ENCODE measurements around the gene PLP2.

DNA sequence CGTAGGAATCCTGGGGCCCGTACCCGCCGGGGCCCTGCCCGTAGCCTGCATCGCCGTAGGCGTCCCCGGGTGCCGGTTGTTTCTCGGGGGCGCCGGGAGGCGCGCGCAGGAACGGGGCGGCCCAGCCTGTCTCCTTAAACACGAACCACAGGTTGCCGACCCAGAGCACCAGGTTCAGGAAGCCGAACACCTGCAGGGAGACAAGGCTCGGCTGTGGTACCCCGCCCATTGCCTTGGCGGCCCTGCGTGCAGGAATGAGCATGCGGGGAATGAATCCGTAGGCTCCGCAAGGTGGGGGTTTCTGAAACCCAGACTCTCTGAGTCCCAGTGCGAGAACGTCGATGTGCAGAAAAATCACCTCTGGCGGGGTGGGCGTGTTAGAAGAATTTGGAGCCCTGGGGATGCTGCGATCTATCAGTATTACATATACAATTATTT, 19.9 kb downstream of the PLP2 start:
- TF ChIP-seq, protein P1, sequence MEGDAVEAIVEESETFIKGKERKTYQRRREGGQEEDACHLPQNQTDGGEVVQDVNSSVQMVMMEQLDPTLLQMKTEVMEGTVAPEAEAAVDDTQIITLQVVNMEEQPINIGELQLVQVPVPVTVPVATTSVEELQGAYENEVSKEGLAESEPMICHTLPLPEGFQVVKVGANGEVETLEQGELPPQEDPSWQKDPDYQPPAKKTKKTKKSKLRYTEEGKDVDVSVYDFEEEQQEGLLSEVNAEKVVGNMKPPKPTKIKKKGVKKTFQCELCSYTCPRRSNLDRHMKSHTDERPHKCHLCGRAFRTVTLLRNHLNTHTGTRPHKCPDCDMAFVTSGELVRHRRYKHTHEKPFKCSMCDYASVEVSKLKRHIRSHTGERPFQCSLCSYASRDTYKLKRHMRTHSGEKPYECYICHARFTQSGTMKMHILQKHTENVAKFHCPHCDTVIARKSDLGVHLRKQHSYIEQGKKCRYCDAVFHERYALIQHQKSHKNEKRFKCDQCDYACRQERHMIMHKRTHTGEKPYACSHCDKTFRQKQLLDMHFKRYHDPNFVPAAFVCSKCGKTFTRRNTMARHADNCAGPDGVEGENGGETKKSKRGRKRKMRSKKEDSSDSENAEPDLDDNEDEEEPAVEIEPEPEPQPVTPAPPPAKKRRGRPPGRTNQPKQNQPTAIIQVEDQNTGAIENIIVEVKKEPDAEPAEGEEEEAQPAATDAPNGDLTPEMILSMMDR (IDR thresholded peaks at IDR 0.05) = no peak
- TF ChIP-seq POLR2A (IDR thresholded peaks at IDR 0.05) = no peak

Measured in thyroid gland (tissue), 4 donors.